ENCODE results near the gene ZNF507. TPM values are rescaled to one million over a fixed set of nuclear protein-coding genes. Genes with fewer than 3 reads are reported as not detected.

Gene ZNF507
- total RNA-seq, 2 experiments from 2014 or later: 28.6 to 29.3 TPM

Other genes starting within 250 kb of the ZNF507 start
- gene DPY19L3, start 60.2 kb downstream of the ZNF507 start, total RNA-seq: 10 to 100 TPM; 16.4 to 18.0 TPM
- gene PDCD5, start 235.6 kb downstream of the ZNF507 start, total RNA-seq: 100 to 1,000 TPM; 243 to 264 TPM